22Rv1 (cell line): ENCODE data around the gene DDI2.

ENCODE experiments used
- ZFX ChIP-seq: fragments of 450-650 bp; IDR thresholded peaks from 2 replicates; pipeline ENCODE4 v1.6.1; 2017; ENCODE audit warnings: antibody characterized with exemption, borderline replicate concordance
- TF ChIP-seq, protein P1 (sequence below): fragments of 450-650 bp; IDR thresholded peaks from 2 replicates; pipeline ENCODE4 v1.5.1; 2017; ENCODE audit warnings: mild to moderate bottlenecking

DNA sequence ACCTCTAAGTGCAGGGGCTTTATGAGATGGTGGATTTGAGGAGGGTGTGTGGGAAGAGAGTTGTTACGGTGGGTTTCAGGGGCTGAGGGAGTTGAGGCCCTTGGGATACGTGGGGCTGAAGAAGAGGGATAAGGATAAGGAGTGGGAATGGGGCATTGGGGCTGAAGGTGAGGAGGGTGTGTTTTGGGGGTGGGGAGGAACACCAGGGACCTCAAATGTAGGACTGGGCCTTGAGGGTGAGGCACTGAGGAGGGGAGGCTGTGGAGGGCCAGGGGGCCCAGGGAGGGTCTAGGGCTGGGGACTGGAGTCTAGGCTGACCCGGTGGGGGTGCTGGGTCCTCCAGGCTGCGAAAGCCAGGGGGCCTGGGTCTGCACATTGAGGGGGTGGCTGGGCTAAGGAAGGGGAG, 65.7 kb downstream of the DDI2 start:
- TF ChIP-seq, protein P1, sequence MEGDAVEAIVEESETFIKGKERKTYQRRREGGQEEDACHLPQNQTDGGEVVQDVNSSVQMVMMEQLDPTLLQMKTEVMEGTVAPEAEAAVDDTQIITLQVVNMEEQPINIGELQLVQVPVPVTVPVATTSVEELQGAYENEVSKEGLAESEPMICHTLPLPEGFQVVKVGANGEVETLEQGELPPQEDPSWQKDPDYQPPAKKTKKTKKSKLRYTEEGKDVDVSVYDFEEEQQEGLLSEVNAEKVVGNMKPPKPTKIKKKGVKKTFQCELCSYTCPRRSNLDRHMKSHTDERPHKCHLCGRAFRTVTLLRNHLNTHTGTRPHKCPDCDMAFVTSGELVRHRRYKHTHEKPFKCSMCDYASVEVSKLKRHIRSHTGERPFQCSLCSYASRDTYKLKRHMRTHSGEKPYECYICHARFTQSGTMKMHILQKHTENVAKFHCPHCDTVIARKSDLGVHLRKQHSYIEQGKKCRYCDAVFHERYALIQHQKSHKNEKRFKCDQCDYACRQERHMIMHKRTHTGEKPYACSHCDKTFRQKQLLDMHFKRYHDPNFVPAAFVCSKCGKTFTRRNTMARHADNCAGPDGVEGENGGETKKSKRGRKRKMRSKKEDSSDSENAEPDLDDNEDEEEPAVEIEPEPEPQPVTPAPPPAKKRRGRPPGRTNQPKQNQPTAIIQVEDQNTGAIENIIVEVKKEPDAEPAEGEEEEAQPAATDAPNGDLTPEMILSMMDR = no peak
- no peak for TF ChIP-seq ZFX
